K562 (cell line): Measurements from ENCODE around the gene CENPX. TPM values are rescaled to one million over a fixed set of nuclear protein-coding genes. Genes with fewer than 3 reads are reported as not detected.
A peak's percentile ranks its signal among the peaks of the same experiment; 100 is the strongest.

Experiments
- ARNT ChIP-seq, 2 experiments: fragments of 450-650 bp; IDR thresholded peaks; 2 replicates each; pipeline ENCODE4 v1.6.1; 2016; ENCODE audit warnings: mild to moderate bottlenecking in 1 of 2
- E4F1 ChIP-seq: fragments of 250-450 bp; sonication (Bioruptor Pico); IDR thresholded peaks from 2 replicates; pipeline ENCODE4 v1.5.0; 2021; ENCODE audit warnings: mild to moderate bottlenecking, borderline replicate concordance
- FOXK1 ChIP-seq: sonication (generic); formaldehyde crosslinking; IDR thresholded peaks from 2 replicates; pipeline ENCODE4 v1.8.0; 2022; ENCODE audit warnings: missing genetic modification reagents, mild to moderate bottlenecking, borderline replicate concordance
- GATA2 ChIP-seq: sonication (generic); formaldehyde crosslinking; IDR thresholded peaks from 2 replicates; pipeline ENCODE4 v1.4.0; 2020; ENCODE audit warnings: mild to moderate bottlenecking, missing genetic modification reagents
- GTF2F1 ChIP-seq: IDR thresholded peaks from 2 replicates; pipeline ENCODE4 v1.6.1; 2011; ENCODE audit warnings: low read depth, low read length, improper control_type of control experiment
- IRF9 ChIP-seq: fragments of 450-650 bp; IDR thresholded peaks from 2 replicates; pipeline ENCODE4 v1.6.1; 2016; ENCODE audit warnings: missing biosample characterization, missing genetic modification characterization
- MIER1 ChIP-seq: fragments of 450-650 bp; IDR thresholded peaks from 2 replicates; pipeline ENCODE4 v1.6.1; 2016; ENCODE audit warnings: antibody characterized with exemption, mild to moderate bottlenecking, low read depth
- NCOA2 ChIP-seq, 2 experiments: fragments of 450-650 bp; IDR thresholded peaks; 2 replicates each; pipeline ENCODE4 v1.6.1; 2018; ENCODE audit warnings: mild to moderate bottlenecking in 2 of 2, moderate library complexity in 1 of 2; ENCODE audit not compliant: partially characterized antibody in 2 of 2
- NCOR1 ChIP-seq: fragments of 450-650 bp; IDR thresholded peaks from 2 replicates; pipeline ENCODE4 v1.6.1; 2016; ENCODE audit warnings: mild to moderate bottlenecking, moderate library complexity
- NR2C1 ChIP-seq, 2 experiments: fragments of 450-650 bp; IDR thresholded peaks; 2 replicates each; pipeline ENCODE4 v1.6.1; 2017; ENCODE audit warnings: mild to moderate bottlenecking in 2 of 2, antibody characterized with exemption in 1 of 2, inconsistent platforms in 1 of 2, missing compliant biosample characterization in 1 of 2, missing genetic modification characterization in 1 of 2
- NUFIP1 ChIP-seq: fragments of 450-650 bp; IDR thresholded peaks from 2 replicates; pipeline ENCODE4 v1.6.1; 2018; ENCODE audit not compliant: partially characterized antibody
- POLR3A ChIP-seq: IDR thresholded peaks from 2 replicates; pipeline ENCODE4 v1.6.1; 2011; ENCODE audit warnings: borderline replicate concordance, mild to moderate bottlenecking, moderate library complexity; ENCODE audit not compliant: insufficient read length, insufficient read depth; ENCODE audit errors: extremely low read depth
- RBM15 ChIP-seq: fragments of 200-400 bp; formaldehyde crosslinking; IDR thresholded peaks from 2 replicates; pipeline ENCODE4 v1.6.1; 2018; ENCODE audit warnings: mild to moderate bottlenecking, low read length, moderate library complexity; ENCODE audit not compliant: insufficient read depth
- TOE1 ChIP-seq, 2 experiments: fragments of 450-650 bp in 1 of 2; sonication (generic) in 1 of 2; formaldehyde crosslinking in 1 of 2; IDR thresholded peaks; 2 replicates each; pipeline versions ENCODE4 v1.7.1 to v1.8.0; 2016 to 2022; ENCODE audit warnings: borderline replicate concordance in 2 of 2, mild to moderate bottlenecking in 2 of 2, antibody characterized with exemption in 1 of 2, inconsistent platforms in 1 of 2, low read depth in 1 of 2, missing genetic modification reagents in 1 of 2, moderate library complexity in 1 of 2
- USF1 ChIP-seq: sonication (generic); formaldehyde crosslinking; IDR thresholded peaks from 2 replicates; pipeline ENCODE4 v1.9.0; 2022; ENCODE audit warnings: mild to moderate bottlenecking, missing genetic modification reagents
- WHSC1 ChIP-seq: IDR thresholded peaks from one replicate; pipeline ENCODE4 v1.6.1; 2012; ENCODE audit warnings: low read length, control low read depth, inconsistent platforms
- ZNF217 ChIP-seq: sonication (generic); formaldehyde crosslinking; IDR thresholded peaks from 2 replicates; pipeline ENCODE4 v1.8.0; 2022; ENCODE audit warnings: mild to moderate bottlenecking, missing genetic modification reagents
- ZNF395 ChIP-seq: fragments of 200-800 bp; sonication (Bioruptor generic); IDR thresholded peaks from 2 replicates; pipeline ENCODE4 v1.6.1; 2017; ENCODE audit warnings: missing genetic modification characterization, missing compliant biosample characterization
- ZNF444 ChIP-seq: fragments of 250-450 bp; sonication (Bioruptor Pico); IDR thresholded peaks from 2 replicates; pipeline ENCODE4 v1.4.0; 2020; ENCODE audit warnings: mild to moderate bottlenecking, moderate library complexity
- ZNF644 ChIP-seq: fragments of 200-800 bp; sonication (Bioruptor generic); IDR thresholded peaks from 2 replicates; pipeline ENCODE4 v1.6.1; 2016; ENCODE audit warnings: low read depth, missing genetic modification characterization, missing compliant biosample characterization
- ZNF655 ChIP-seq: fragments of 250-450 bp; sonication (Bioruptor Pico); IDR thresholded peaks from 2 replicates; pipeline ENCODE4 v1.5.0; 2021
- polyA plus RNA-seq, 8 experiments: library from polyadenylated mRNA; depleted of rRNA in 4 of 8; stranded (reverse) in 5 of 8; unstranded in 3 of 8; fragments of >200 nt; fragmentation: Nextera tagmentation in 2 of 8; fragmentation: Illumina TruSeq in 1 of 8; extraction: Ambion mirVana in 2 of 8; extraction: Trizol in 1 of 8; gene quantifications; 2 replicates each; pipeline versions ENCODE4 v1.2.1 to v1.2.3, GENCODE V29; 2011 to 2014; ENCODE audit warnings: inconsistent platforms in 1 of 8, missing spikeins in 1 of 8
- total RNA-seq, 7 experiments: library from RNA; depleted of rRNA in 6 of 7; stranded (reverse); fragments of >200 nt in 6 of 7; fragmentation: Illumina TruSeq in 2 of 7; extraction: Trizol in 2 of 7; gene quantifications; 2 replicates each; pipeline versions ENCODE4 v1.2.1 to v1.2.3, GENCODE V29; 2011 to 2021; ENCODE audit warnings: low replicate concordance in 1 of 7

Gene CENPX
- total and polyA plus RNA-seq, 9 of the 15 experiments (the other 6 are each of a cell fraction or from before 2014, with no cell fraction given): 32.7 to 352 (median 127) TPM

- TF ChIP-seq E4F1 (CRISPR knock-in tag) (no peak), NCOA2 (IDR thresholded peaks at IDR 0.05; ENCODE audit: partially characterized antibody in 2 of 2) (no peak), ZNF395 (no peak), FOXK1 (CRISPR knock-in tag) (0 out of 2 replicates have a peak, but pooled peaks have one; percentile 21), MIER1 (no peak), ZNF217 (CRISPR knock-in tag) (no peak), GTF2F1 (no peak), TOE1 (IDR thresholded peaks at IDR 0.05; ENCODE audit: borderline replicate concordance) (no peak), TOE1 (CRISPR knock-in tag; IDR thresholded peaks at IDR 0.05; ENCODE audit: borderline replicate concordance, low read depth) (no peak), NCOR1 (no peak), GATA2 (CRISPR knock-in tag) (no peak), NUFIP1 (no peak), POLR3A (no peak), ZNF644 (tag) (no peak), RBM15 (no peak), IRF9 (tag) (no peak), ZNF444 (CRISPR knock-in tag) (no peak), WHSC1 (no peak), USF1 (no peak), ARNT (IDR thresholded peaks at IDR 0.05) (no peak), ZNF655 (CRISPR knock-in tag) (no peak), NR2C1 (IDR thresholded peaks at IDR 0.05) (no peak), NR2C1 (tag; IDR thresholded peaks at IDR 0.05) (no peak)
Measured at GRCh38 chr17:82022310-82022980, at the start of gene CENPX (continued).
